MG63 (cell line): ENCODE measurements around the gene IFNL4. TPM values are rescaled to one million over a fixed set of nuclear protein-coding genes. Genes with fewer than 3 reads are reported as not detected.

Experiments
- total RNA-seq: library from RNA; depleted of rRNA; stranded (reverse); fragments of >200 nt; shearing (Covaris generic); gene quantifications from 2 replicates; pipeline ENCODE4 v1.2.3, GENCODE V29; 2014; ENCODE audit warnings: low replicate concordance; rRNA removed

The IFNL4 gene
- total RNA-seq, 1 experiment from 2014 or later = not detected

Other genes with a start within 250 kb of the IFNL4 start
- 0.82 TPM in 1 of 2 replicates, not detected in the other for gene FBXO27, start 216.3 kb downstream of the IFNL4 start, total RNA-seq
- not detected in 2 replicates for gene ACP7, start 164.5 kb downstream of the IFNL4 start, total RNA-seq
- 3.0 and 8.5 TPM in 2 replicates for gene PAK4, start 123.1 kb downstream of the IFNL4 start, total RNA-seq
- gene NCCRP1, start 51.9 kb downstream of the IFNL4 start, total RNA-seq = not detected in 2 replicates
- not detected in 2 replicates for gene SYCN, start 44.6 kb downstream of the IFNL4 start, total RNA-seq
- not detected in 2 replicates for gene IFNL3, start 3.9 kb downstream of the IFNL4 start, total RNA-seq
- gene IFNL2, start 19.5 kb upstream of the IFNL4 start, total RNA-seq = not detected in 2 replicates
- gene IFNL1, start 47.6 kb upstream of the IFNL4 start, total RNA-seq = not detected in 2 replicates
- 0.07 and 0.23 TPM in 2 replicates for gene LRFN1, start 72.0 kb upstream of the IFNL4 start, total RNA-seq
- not detected in 2 replicates for gene GMFG, start 87.2 kb upstream of the IFNL4 start, total RNA-seq
- gene SAMD4B, start 93.6 kb upstream of the IFNL4 start, total RNA-seq = 27.5 and 37.0 TPM in 2 replicates
- gene PAF1, start 142.2 kb upstream of the IFNL4 start, total RNA-seq = 62.0 and 62.4 TPM in 2 replicates
- 18.1 and 26.5 TPM in 2 replicates for gene MED29, start 142.5 kb upstream of the IFNL4 start, total RNA-seq
- 0.66 and 1.4 TPM in 2 replicates for gene ZFP36, start 158.0 kb upstream of the IFNL4 start, total RNA-seq
- gene PLEKHG2, start 163.8 kb upstream of the IFNL4 start, total RNA-seq = 3.0 and 12.4 TPM in 2 replicates
- 95.9 and 97.8 TPM in 2 replicates for gene RPS16, start 187.1 kb upstream of the IFNL4 start, total RNA-seq
- gene SUPT5H, start 196.7 kb upstream of the IFNL4 start, total RNA-seq = 55.9 and 102 TPM in 2 replicates
- 166 and 218 TPM in 2 replicates for gene TIMM50, start 232.0 kb upstream of the IFNL4 start, total RNA-seq